GM19467 (cell line): ENCODE results near the gene COG5.

Source experiments
- ATAC-seq: cut with Tn5 transposase; IDR thresholded peaks from one replicate; pipeline ENCODE4 v1.9.1; 2021; ENCODE audit warnings: mild to moderate bottlenecking, moderate library complexity; ENCODE audit not compliant: unreplicated experiment

The COG5 gene

DNA sequence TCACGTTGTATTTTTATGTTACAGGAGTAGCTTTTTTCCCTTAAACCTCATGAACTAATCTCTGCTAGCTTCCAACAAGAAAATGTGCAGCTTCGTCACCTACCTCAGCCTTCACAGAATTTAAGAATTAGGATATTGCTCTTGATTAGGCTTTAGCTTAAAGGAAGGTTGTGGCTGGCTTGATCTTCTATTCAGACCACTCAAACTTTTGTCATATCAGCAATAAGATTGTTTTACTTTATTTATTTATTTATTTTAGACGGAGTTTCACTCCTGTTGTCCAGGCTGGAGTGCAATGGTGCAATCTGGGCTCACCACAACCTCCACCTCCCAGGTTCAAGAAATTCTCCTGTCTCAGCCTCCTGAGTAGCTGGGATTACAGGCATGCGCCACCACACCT, 219.4 kb downstream of the COG5 start:
- ATAC-seq = no peak

DNA sequence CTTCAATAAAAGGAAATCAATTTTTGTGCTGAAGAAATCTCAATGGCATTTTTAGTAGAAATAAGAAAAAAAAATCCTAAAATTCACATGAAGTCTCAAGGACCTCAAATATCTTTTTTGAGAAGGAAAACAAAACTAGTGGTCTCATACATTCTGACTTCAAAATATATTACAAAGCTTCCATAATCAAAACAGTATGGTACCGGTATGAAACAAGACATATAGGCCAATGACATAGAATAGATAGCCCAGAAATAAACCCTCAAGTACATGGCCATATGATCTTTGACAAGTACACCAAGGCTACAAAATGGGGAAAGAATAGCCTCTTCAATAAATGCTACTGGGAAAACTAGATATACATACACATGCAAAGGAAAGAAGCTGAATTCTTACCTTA, 225.6 kb downstream of the COG5 start:
- no peak for ATAC-seq

DNA sequence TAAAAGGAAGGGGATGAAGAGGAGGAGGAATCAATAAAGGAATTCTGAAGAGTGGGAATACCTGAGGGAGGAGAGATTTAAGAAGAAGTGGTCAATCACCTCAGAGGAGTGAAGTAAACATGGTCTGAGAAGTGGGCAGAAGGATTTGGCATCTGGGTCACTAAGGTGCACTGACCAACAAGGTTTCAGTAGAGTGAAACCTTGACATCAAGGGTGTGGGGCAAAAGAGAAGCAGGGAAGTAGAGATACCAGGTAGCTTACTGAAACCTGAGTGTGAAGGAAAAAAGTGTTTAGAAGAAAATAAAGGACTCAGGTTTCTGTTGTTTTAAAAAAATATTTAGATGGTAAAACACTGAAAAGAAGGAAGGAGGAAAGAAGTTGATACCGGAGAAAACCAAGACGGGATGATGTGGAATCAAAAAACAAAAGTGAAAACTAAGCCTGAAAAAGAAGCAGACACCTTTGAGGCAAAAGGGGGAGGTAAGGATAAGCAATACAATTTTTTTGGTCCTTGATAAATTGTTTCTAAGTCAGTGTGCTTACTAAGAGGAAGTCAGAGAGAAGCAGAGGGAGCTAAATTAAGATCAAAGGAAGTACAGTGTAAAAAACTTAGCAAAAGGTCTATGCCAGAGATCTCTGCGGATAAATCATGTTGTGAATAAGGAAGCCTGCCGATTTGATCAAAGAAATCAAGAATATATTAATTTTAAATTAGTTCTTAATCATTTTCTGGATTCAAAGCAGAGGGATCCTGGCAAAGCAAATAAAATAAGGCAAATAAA, 231.0 kb downstream of the COG5 start:
- no peak for ATAC-seq

DNA sequence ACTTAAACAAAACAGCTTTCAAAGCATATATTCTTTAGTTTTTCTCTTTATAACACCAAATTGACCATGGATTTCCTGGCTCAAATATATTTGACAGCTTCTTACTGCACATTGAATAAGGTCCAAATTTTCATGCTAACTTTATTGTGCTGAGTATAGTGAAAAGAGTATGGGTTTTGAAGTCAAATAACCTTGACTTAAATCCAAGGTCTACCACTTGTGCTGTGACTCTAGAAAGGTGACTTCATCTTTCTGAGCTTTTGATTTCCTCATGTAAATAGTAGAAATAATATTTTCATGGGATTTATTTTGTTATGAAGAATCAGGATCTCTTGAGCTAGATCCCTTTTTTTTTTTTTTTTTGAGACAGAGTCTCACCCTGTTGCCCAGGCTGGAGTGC, 233.2 kb downstream of the COG5 start:
- ATAC-seq = no peak

DNA sequence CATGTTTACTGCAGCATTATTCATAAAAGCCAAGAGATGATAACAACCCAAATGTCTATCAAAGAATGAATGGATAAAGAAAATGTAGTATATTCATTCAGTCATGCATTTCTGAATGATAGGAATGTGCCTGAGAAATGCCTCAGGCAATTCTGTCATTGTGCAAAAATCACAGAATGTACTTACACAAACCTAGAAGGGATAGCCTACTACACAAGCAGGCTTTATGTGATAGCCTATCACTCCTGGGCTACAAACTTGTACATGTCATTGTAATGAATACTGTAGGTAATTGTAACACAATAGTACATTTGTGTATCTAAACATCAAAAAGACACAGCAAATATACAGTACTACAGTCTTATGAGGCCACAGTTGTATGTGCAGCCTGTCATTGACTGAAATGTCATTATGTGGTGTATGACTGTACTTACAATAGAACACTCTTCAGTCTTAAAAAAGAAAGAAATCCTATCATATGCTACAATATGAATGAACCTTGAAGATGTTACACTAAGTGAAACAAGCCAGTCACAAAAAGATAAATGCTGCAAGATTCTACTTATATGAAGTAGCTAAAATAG, 235.6 kb downstream of the COG5 start:
- no peak for ATAC-seq

DNA sequence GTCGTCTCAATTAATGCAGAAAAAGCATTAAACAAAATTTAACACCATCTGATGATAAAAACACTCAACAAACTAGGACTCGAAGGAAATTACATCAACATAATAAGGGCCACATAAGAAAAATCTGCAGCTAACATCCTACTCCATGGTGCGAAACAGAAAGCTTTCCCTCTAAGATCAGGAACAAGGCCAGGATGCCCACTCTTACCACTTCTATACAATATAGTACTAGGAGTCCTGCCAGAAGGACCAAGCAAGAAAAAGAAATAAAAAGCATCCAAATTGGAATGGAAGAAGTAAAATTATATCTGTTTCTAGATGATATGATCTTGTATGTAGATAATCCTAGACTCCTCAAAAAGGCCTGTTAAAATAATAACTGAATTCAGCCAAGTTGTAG, 237.7 kb downstream of the COG5 start:
- no peak for ATAC-seq

DNA sequence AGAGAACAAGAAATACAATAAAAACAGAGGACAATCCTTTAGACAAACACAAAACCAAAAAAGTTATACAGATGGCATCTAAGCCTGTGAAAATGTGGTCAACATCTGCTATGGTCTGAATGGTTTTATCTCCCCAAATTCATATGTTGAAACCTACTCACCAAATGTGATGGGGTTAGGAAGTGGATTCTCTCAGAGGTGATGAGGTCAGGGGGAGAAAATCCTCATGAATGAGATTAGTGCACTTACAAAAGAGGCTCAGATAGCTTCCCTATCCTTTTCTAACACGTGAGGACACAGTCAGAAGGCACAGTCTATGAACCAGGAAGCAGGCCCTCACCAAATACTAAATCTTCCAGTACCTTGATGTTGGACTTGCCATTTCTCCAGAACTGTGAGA, 241.7 kb downstream of the COG5 start:
- no peak for ATAC-seq

DNA sequence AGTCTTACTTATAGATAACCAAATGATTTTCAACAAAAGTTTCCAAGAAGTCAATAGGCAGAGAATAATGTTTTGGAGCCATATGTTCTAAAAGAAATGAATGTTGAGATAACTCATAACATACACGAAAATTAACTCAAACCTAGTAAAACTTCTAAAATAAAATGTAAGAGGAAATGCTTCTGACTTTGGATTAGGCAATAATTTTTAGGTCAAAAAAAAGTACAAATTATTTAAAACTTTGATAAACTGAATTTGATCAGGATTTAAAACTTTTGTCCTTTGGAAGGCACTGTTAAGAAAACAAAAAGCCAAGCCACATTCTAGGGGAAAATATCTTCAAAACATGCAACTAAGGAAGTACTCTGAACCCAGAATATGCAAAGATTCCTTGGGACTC, 242.1 kb downstream of the COG5 start:
- ATAC-seq = no peak

DNA sequence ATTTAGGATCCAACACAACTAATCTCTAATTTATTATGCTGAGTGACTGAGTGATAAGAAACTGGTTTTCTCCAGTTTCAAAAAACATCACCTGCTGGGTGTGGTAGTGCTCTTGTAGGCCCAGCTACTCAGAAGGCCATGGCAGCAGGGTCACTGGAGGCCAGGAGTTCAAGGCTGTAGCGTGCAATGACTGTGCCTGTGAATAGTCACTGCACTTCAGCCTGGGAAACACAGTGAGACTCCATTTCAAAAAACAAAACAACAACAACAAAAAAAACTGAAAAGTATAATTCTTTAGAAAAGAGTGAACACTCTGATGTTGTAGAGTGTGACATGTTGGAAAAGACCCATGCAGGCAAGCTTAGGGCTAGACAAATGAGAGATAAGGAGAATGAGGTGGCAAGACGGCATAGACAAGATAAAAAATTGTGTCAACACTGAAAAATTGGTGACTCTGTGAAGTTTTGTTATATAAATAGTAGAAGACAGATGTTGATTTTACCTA, 243.9 kb downstream of the COG5 start:
- no peak for ATAC-seq

DNA sequence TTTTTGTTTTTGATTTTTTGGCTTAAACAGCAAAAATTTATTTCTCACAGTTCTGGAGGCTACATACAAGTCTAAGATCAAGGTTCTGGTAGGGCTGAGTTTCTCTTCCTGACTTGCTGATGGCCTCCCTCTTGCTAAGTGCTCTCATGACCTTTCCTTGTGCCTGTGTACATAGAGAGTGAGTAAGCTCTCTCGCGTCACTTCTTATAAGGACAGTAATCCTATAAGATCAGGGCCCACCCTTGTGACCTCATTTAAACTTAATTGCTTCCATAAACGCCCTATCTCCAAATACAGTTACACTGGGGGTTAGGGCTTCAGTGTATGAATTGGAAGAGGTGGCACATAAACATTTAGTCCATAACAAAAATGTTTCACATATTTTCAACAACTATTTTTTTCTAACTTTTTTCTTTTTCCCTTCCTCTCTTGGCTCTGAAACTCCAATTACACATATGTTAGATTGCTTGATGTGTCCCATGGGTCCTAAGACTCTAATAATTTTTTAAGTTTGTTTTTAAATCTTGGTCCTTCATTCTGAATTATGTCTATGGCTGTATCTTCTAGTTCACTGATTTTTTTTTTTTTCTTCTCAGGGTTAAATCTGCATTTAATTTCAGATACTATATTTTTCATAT, 245.1 kb downstream of the COG5 start:
- ATAC-seq = no peak

DNA sequence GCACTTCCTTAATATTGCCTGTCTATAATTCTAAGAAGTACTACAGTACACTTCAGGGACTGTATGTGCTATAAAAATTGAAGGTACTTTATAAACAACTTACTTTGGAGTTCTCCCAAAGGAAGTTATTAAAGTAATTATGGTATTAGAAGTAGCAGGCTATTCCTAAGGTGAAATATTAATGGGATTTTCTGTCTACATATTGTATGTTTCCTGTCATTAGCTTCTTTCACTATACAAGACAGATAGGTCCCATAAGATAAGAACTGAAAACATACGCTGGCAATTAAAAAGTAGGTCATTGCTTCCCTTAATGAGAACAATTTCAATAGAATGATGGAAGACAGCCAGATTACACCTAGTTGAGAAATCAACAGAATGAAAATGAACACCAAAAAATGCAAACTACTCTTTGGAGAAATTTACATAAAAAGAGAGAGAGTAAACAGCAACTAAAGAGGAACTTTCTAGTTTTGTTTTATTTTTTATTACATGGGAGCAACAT, 248.0 kb downstream of the COG5 start:
- no peak for ATAC-seq

DNA sequence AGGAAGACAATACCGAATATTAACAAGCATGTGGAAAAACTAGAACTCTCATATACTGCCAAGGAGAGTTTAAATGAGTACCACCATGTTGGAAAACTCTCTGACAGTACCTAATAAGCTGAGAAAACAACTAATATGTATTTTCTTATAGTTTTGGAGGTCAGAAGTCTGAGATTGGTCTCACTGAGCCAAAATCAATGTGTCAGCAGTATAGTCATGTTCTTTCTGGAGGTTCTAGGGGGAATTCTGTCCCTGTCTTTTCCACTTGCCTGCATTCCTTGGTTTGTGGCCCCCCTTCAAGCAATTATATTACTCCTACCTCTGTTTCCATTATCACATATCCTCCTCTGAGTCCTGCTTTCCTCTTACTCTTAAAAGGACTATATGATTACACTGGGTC, 250.4 kb downstream of the COG5 start:
- no peak for ATAC-seq

DNA sequence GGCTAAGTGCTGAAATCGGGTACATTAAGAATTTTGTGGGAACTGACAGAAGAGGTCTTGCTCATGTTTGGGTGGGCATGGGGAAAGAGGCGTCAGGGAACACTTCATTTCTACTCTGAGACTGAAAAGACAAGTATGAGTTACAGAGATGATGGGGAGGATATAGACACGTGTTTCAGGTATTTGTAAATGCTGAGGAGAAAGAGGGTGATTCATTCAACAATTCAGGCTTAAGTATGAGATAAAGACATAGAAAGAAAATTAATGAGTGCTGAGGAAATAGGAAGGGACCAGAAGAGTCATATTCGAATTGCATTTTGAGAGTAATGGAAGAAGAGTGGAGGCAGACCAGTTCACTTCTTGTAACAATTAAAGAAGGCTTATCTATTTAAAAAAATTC, 251.3 kb downstream of the COG5 start:
- ATAC-seq = no peak

DNA sequence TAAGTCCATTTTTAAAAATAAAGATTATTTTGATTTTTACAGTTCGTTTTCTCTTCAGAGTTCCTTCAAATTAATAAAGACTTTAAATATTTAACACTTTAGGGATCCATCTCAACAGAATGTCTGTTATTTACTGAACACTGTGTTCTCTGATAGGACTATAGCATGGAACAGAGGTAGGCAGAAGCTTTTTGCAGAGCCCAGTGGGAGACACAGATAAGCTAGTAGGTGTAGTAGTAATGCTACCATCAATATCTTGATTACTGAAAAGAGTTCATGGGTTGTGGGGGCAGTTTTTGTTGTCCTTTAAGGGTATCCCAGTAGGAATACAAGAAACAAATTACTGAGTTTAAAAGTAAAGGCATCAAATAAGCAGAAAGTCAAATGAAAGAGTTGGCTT, 254.4 kb downstream of the COG5 start:
- ATAC-seq = no peak

DNA sequence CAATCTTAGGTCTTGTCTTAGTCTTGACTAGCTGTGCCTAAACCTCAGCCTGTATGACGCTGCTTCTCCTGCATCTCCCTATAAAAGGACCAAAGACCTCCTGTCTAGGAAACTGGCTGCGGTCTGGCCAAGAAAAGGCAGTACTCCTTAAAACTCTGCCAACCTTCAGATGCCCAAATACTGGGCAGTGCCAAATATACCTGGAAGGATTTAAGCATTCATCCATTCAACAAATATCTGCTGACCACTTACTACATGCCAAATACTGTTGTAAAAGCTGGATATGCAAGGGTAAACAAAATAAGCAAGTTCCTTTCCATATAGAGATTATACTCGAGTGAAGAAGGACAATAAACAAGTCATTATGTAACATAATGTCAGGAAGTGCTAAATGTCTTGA, 259.1 kb downstream of the COG5 start:
- ATAC-seq = no peak

DNA sequence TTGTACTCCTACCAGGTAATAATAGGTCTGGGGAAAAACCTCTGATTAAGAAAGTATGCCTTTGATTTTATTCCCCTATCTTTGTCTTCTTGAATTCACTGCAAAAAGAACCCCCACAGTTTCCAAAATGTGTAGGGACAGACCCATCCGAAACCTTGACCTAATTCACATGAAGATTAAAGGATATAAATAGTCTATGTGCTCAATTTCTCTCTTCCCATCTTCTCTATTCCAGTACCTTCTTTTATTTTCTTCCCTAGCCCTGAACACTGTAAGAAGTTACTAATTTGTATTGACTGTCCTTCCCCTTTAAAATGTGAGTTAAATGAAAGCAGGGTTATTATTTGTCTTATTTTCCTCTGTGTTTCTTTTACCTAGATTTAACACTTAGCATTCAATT, 259.7 kb downstream of the COG5 start:
- no peak for ATAC-seq

DNA sequence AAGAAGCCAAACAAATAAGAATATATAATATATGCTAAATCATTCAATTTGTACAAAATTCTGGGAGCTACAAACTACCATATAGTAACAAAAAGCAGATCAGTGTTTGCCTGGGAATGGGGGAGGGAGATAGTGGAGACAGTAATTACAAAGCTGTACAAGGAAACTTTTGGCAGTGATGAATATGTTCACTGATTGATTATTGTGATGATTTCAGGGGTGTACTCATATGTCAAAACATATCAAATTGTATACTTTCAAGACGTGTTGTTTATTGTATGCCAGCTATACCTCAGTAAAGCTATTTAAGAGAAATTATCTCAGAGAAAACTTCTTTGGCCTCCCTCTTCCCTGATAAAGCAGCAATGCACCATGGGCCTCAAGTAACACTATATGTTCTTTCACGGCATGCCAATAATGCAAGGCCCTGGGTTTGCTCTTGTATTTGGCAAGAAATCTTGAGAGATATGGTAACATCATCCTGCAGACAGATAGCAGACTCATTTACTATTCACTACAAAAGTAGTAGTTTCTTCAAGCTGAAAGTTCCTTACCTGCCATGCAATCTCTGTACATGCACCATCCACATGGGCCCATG, 261.4 kb downstream of the COG5 start:
- ATAC-seq = no peak

DNA sequence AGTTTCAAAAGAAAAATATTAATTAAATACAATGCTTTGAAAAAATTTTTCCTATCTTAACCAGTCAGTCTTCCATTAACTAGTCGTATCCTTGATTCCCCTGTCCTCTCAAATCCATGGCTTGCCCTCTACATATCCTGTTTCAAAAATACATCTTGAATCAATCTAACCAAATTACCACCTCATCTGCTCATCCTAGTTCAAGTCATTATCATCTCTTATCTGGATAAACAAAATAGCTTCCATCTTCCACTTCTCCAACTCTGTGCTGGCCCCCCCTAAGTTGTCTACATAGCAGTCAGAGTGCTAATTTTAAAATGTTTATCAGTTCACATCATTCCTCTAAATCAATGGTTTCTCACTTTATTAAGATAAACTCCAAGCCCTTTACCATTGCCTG, 269.5 kb downstream of the COG5 start:
- ATAC-seq = no peak

DNA sequence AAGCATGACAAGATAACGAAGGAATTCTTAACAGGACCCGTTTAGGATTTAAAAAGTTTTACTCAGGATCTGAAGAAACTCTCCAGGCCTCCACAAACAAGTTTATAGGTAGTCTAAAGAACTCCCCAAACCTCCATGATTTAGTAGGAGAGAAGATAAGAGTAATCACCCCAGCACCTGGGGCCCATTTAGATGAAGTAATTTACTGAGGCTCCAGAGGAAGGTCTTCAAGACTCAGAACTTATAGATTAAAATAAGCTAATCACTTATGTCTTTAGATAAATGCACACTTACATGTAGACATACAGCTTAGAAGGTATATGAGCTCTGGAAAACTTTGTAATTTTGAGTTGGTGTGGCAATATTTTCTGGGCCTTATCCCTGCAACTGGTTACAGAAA, 271.1 kb downstream of the COG5 start:
- no peak for ATAC-seq

DNA sequence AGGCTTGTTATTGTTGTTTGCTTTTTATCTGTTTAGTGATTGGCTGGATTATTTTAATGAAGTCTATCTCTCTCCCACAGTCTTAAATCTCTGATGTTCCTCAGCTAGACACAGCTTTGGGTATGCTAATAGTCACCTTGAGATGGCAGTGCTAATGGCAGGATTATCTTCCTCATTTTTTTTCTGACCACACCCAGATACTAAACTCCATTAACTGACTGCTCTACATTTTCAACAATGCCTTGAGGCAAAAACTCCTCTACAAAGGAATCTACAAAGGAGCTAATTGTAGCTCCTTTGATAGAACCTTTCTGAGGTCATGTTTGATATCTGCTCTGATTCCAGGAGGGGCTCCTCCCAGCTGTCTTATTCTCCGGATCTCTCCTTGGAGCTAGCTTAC, 272.3 kb downstream of the COG5 start:
- ATAC-seq = no peak

DNA sequence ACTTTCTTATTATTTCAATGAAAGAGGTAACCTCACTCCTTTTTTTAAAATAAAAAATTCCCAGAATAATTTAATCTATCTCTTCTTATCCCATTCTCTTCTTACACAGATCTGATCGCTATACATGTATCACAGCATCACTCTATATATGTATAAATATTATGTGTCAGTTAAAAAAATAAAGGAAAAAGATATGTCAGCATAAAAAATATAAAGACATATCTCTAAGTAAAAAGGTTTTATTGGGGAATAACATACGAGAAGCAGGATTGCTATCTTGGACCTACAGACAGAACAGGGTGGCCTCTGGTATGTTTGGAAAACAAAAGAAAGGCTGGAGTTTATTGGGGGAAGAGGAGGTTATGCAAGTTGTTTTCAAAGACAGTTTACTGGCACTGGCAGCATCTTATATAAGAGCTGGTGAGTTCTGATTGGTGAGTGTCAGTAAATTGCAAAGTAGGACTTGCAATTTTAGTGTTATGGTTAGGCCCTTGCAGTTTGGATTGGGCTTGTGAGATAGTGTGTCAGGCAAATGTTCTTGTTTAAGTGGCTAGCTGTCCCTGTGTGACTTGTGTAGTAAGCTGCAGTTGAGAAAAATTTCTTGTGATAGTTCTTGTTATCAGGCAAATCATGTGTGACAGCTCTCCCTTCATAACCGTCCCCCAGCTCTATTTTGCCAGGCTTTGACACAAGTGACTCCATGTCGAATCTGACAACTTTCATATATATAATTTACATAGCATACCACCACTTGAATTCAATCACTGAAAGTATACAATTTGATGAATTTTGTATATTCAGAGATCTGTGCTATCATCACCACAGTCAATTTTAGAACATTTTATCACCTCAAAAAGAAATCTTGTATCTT, 276.7 kb downstream of the COG5 start:
- ATAC-seq = no peak
